Liver (tissue), 9 donors: ENCODE measurements around the gene PIEZO1. TPM values are rescaled to one million over a fixed set of nuclear protein-coding genes. Genes with fewer than 3 reads are reported as not detected.

Experiments
- DNase-seq: peaks from one replicate; pipeline ENCODE4 v3.0.0-alpha.2; 2017; ENCODE audit warnings: low spot score
- H3K27ac ChIP-seq, 2 donors: one replicate each; pipeline ENCODE4 v1.7.0; 2013; ENCODE audit warnings: inconsistent platforms in 2 of 2, low read length in 2 of 2, control low read depth in 1 of 2, low read depth in 1 of 2, mild to moderate bottlenecking in 1 of 2
- H3K27me3 ChIP-seq, 4 donors: one replicate each; pipeline versions ENCODE4 v1.6.1 to v1.7.0; 2013; ENCODE audit warnings: low read length in 3 of 4, inconsistent platforms in 1 of 4, mild to moderate bottlenecking in 1 of 4, moderate library complexity in 1 of 4; ENCODE audit not compliant: control insufficient read depth in 4 of 4, insufficient read depth in 4 of 4
- H3K36me3 ChIP-seq, 4 donors: one replicate each; pipeline versions ENCODE4 v1.6.1 to v1.7.0; 2013; ENCODE audit warnings: low read length in 3 of 4, mild to moderate bottlenecking in 3 of 4, low read depth in 1 of 4, moderate library complexity in 1 of 4; ENCODE audit not compliant: control insufficient read depth in 4 of 4, insufficient read depth in 3 of 4
- H3K4me1 ChIP-seq, 4 donors: one replicate each; pipeline versions ENCODE4 v1.6.1 to v1.7.0; 2013; ENCODE audit warnings: low read length in 3 of 4, mild to moderate bottlenecking in 3 of 4, moderate library complexity in 1 of 4; ENCODE audit not compliant: control insufficient read depth in 4 of 4, insufficient read depth in 4 of 4
- H3K4me3 ChIP-seq, 3 donors: one replicate each; pipeline versions ENCODE4 v1.6.1 to v1.7.0; 2013; ENCODE audit warnings: low read length in 3 of 3, control low read depth in 1 of 3, low read depth in 1 of 3, mild to moderate bottlenecking in 1 of 3
- H3K9ac ChIP-seq, 2 donors: one replicate each; pipeline ENCODE4 v1.7.0; 2013; ENCODE audit warnings: low read length in 2 of 2, mild to moderate bottlenecking in 2 of 2, moderate library complexity in 2 of 2, control low read depth in 1 of 2, low read depth in 1 of 2
- H3K9me3 ChIP-seq, 4 donors: one replicate each; pipeline versions ENCODE4 v1.6.1 to v1.7.0; 2013; ENCODE audit warnings: low read length in 3 of 4; ENCODE audit not compliant: control insufficient read depth in 4 of 4
- EGR1 ChIP-seq, 2 donors: IDR thresholded peaks; 2 replicates each; pipeline ENCODE4 v1.6.1; 2016 to 2018; ENCODE audit warnings: antibody characterized with exemption in 2 of 2, low read depth in 2 of 2
- FOXA1 ChIP-seq: IDR thresholded peaks from 2 replicates; pipeline ENCODE4 v1.6.1; 2016; ENCODE audit warnings: antibody characterized with exemption
- FOXA2 ChIP-seq: IDR thresholded peaks from 2 replicates; pipeline ENCODE4 v1.6.1; 2016; ENCODE audit warnings: antibody characterized with exemption
- GABPA ChIP-seq, 2 donors: IDR thresholded peaks in 1 of 2; conservative IDR thresholded peaks in 1 of 2; 2 replicates each; pipeline ENCODE4 v1.6.1; 2016; ENCODE audit warnings: antibody characterized with exemption in 2 of 2, mild to moderate bottlenecking in 1 of 2, moderate library complexity in 1 of 2
- HNF4G ChIP-seq: IDR thresholded peaks from 2 replicates; pipeline ENCODE4 v1.6.1; 2016; ENCODE audit warnings: antibody characterized with exemption
- JUND ChIP-seq, 2 donors: IDR thresholded peaks; 2 replicates each; pipeline ENCODE4 v1.6.1; 2016; ENCODE audit warnings: antibody characterized with exemption in 2 of 2
- MAX ChIP-seq: IDR thresholded peaks from 2 replicates; pipeline ENCODE4 v1.6.1; 2016; ENCODE audit warnings: antibody characterized with exemption
- NR2F2 ChIP-seq: IDR thresholded peaks from 2 replicates; pipeline ENCODE4 v1.6.1; 2016; ENCODE audit warnings: antibody characterized with exemption
- RXRA ChIP-seq, 2 donors: IDR thresholded peaks; 2 replicates each; pipeline ENCODE4 v1.6.1; 2017 to 2018; ENCODE audit warnings: antibody characterized with exemption in 2 of 2, mild to moderate bottlenecking in 1 of 2
- ZBTB33 ChIP-seq: IDR thresholded peaks from 2 replicates; pipeline ENCODE4 v1.6.1; 2016; ENCODE audit warnings: antibody characterized with exemption
- WGBS: extraction: QIAGEN DNeasy Blood & Tissue Kit; methylation state at CpG from one replicate; pipeline ENCODE4 v1.1.7; 2013; 5-methylcytosine and 5-hydroxymethylcytosine counted together
- polyA plus RNA-seq, 2 donors: library from polyadenylated mRNA; stranded (reverse) in 1 of 2; unstranded in 1 of 2; fragments of 200-250 nt in 1 of 2; fragments of >200 nt in 1 of 2; fragmentation: Nextera tagmentation in 1 of 2; extraction: Ambion mirVana in 1 of 2; gene quantifications; one replicate each; pipeline versions ENCODE4 v1.2.1 to v1.2.3, GENCODE V29; 2013 to 2015
- total RNA-seq, 2 donors: library from RNA; depleted of rRNA; stranded (reverse); fragments of >200 nt; gene quantifications; one replicate each; pipeline ENCODE4 v1.2.3, GENCODE V29; 2014
- TF ChIP-seq, protein P1 (sequence below): IDR thresholded peaks from 2 replicates; pipeline ENCODE4 v1.6.1; 2016; ENCODE audit warnings: antibody characterized with exemption, mild to moderate bottlenecking
- donor health status: healthy.
- donor health status: healthy.
- donor health status: healthy.
- donor health status: healthy.
- donor health status: healthy.

PIEZO1 gene
- total and polyA plus RNA-seq, 4 donors: 15.3 to 74.7 (median 59.2) TPM

DNA sequence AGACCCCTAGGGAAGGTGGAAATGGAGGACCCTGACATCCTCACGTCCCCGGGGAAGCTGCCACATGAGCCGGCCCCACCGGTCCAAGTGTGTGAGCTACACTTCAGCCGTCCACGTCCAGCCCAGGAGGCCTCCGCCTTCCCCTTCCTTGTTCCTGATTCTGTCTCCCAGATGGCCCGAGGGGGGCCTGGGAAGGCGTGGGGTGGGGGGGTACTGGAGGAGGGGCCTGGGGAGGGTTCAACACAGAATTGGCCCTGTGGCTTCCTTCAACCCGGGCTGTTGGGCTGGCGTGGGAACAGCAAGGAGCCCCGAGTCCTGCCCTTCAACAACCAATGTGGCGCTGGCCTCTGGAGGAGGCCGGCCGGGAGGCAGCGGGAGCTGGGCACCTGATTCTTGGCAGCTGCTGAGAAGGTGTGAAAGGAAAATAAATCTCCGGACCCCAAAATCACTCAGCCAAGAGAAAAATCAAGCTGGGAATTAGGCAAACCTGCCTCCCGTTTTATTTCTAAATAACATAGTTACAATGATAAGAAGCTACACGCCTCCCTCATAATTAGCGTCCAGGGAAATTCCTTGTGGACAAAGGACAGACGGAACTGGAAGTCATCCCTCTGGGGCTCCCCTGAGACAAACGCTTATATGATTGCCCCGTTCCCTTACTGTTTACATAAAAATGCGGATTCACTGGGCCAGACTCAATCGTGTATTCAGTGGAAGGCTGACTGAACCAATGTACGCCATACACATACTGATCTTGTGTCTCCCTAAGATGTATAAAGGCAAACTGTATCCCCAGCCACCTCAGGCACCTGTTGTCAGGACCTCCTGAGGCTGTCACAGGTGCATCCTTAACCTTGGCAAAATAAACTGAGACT, 28.5 kb upstream of the PIEZO1 start:
- no peak overlapping the region for H3K9ac ChIP-seq
- TF ChIP-seq MAX: no peak
- no peak for TF ChIP-seq NR2F2
- no peak for TF ChIP-seq GABPA (IDR thresholded peaks at IDR 0.05 in 1 of 2, conservative IDR thresholded peaks at IDR 0.05 in 1 of 2)
- no peak for TF ChIP-seq JUND (IDR thresholded peaks at IDR 0.05)
- no peak for TF ChIP-seq FOXA2
- TF ChIP-seq RXRA (IDR thresholded peaks at IDR 0.05): no peak
- TF ChIP-seq EGR1 (IDR thresholded peaks at IDR 0.05; ENCODE audit: low read depth in 2 of 2): no peak
- TF ChIP-seq FOXA1: no peak
- no peak overlapping the region for H3K27ac ChIP-seq
- H3K4me1 ChIP-seq: peaks cover 3 to 24% (median 13%) of the 10 kb centered on the region in 4 donors
- H3K9me3 ChIP-seq: no peaks in the 10 kb centered on the region
- no peaks in the 10 kb centered on the region for H3K27me3 ChIP-seq
- DNase-seq: no peak
- WGBS: 70% methylated on average over 26 of the region's 26 CpGs
- H3K4me3 ChIP-seq: no peak overlapping the region
- H3K36me3 ChIP-seq: peaks cover 0 to 8% (median 3%) of the 10 kb centered on the region in 4 donors

- no peak overlapping the region for H3K9ac ChIP-seq
Measured at GRCh38 chr16:88812513-88813268, 27.7 kb upstream of the PIEZO1 start.

More at GRCh38 chr16:88812513-88813268, 27.7 kb upstream of the PIEZO1 start:
- no peak for DNase-seq
- Histone ChIP-seq H3K27ac (peak overlapping the region; percentile 73 to 74), H3K4me3 (peak overlapping the region; percentile 44 to 83 (median 72)), H3K27me3 (no peaks in the 10 kb centered on the region), H3K4me1 (peaks cover 3 to 24% (median 13%) of the 10 kb centered on the region in 4 donors), H3K36me3 (peaks cover 0 to 8% (median 3%) of the 10 kb centered on the region in 4 donors), H3K9me3 (no peaks in the 10 kb centered on the region)
- TF ChIP-seq NR2F2: peak; percentile 24
- TF ChIP-seq ZBTB33: no peak
- TF ChIP-seq FOXA1: no peak
- TF ChIP-seq RXRA (IDR thresholded peaks at IDR 0.05): no peak
- TF ChIP-seq, protein P1, sequence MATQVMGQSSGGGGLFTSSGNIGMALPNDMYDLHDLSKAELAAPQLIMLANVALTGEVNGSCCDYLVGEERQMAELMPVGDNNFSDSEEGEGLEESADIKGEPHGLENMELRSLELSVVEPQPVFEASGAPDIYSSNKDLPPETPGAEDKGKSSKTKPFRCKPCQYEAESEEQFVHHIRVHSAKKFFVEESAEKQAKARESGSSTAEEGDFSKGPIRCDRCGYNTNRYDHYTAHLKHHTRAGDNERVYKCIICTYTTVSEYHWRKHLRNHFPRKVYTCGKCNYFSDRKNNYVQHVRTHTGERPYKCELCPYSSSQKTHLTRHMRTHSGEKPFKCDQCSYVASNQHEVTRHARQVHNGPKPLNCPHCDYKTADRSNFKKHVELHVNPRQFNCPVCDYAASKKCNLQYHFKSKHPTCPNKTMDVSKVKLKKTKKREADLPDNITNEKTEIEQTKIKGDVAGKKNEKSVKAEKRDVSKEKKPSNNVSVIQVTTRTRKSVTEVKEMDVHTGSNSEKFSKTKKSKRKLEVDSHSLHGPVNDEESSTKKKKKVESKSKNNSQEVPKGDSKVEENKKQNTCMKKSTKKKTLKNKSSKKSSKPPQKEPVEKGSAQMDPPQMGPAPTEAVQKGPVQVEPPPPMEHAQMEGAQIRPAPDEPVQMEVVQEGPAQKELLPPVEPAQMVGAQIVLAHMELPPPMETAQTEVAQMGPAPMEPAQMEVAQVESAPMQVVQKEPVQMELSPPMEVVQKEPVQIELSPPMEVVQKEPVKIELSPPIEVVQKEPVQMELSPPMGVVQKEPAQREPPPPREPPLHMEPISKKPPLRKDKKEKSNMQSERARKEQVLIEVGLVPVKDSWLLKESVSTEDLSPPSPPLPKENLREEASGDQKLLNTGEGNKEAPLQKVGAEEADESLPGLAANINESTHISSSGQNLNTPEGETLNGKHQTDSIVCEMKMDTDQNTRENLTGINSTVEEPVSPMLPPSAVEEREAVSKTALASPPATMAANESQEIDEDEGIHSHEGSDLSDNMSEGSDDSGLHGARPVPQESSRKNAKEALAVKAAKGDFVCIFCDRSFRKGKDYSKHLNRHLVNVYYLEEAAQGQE: no peak
- TF ChIP-seq HNF4G: no peak
- 41% methylated on average over 37 of the region's 37 CpGs for WGBS
